ENCODE data around the gene SPDYE2.
"Not testable (repeated sequence)": the region's sequence is repeated elsewhere in the genome, so short reads cannot be mapped to it uniquely, and the experiment has no call there.

SPDYE2 gene

DNA sequence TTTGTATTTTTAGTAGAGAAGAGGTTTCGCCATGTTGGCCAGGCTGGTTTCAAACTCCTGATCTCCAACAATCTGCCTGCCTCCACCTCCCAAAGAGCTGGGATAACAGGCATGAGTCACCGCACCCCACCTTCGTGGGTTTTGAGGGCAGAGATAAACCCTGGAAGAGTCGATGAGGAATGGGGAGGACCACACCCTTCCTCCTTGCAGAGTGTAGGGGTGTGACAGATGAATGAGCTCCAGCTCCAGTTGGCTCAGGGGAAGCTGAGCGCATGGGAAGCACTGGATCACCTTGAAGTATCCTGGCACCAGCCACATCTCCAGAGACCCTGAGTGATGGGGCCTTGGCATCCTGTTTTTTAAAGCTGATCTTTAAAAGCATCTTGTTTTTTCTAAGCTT, 32.5 kb downstream of the SPDYE2 start:
- H3K4me3 ChIP-seq (ENCODE audit: low read depth in 1 of 2, low read length in 2 of 2); H3K4me1 ChIP-seq (ENCODE audit: control insufficient read depth in 1 of 2, insufficient read depth in 2 of 2, low read length in 2 of 2); H3K9me3 ChIP-seq (ENCODE audit: control insufficient read depth in 1 of 2, low read length in 2 of 2); H3K27ac ChIP-seq (ENCODE audit: low read length); H3K36me3 ChIP-seq (ENCODE audit: control insufficient read depth in 1 of 2, insufficient read depth in 2 of 2, low read length in 2 of 2); H3K27me3 ChIP-seq (ENCODE audit: low read depth, low read length): not testable (repeated sequence)

DNA sequence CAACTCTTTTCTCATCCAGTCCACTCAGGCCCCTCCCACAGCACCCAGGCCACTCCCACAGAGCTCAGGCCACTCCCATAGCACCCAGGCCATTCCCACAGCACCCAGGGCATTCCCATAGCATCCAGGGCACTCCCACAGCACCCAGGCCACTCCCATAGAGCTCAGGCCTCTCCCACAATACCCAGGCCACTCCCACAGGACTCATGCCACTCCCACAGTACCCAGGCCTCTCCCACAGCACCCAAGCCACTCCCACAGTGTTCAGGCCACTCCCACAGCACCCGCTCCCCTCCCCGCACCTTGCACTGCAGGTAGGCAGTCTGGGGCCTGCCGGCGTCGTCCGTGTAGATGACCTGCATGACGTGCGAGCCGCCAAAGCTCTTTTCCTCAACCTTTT, 38.8 kb downstream of the SPDYE2 start:
- H3K36me3 ChIP-seq (ENCODE audit: control insufficient read depth in 1 of 2, insufficient read depth in 2 of 2, low read length in 2 of 2); H3K27me3 ChIP-seq (ENCODE audit: low read depth, low read length); H3K4me1 ChIP-seq (ENCODE audit: control insufficient read depth in 1 of 2, insufficient read depth in 2 of 2, low read length in 2 of 2); H3K9me3 ChIP-seq (ENCODE audit: control insufficient read depth in 1 of 2, low read length in 2 of 2); H3K27ac ChIP-seq (ENCODE audit: low read length); H3K4me3 ChIP-seq (ENCODE audit: low read depth in 1 of 2, low read length in 2 of 2): not testable (repeated sequence)

DNA sequence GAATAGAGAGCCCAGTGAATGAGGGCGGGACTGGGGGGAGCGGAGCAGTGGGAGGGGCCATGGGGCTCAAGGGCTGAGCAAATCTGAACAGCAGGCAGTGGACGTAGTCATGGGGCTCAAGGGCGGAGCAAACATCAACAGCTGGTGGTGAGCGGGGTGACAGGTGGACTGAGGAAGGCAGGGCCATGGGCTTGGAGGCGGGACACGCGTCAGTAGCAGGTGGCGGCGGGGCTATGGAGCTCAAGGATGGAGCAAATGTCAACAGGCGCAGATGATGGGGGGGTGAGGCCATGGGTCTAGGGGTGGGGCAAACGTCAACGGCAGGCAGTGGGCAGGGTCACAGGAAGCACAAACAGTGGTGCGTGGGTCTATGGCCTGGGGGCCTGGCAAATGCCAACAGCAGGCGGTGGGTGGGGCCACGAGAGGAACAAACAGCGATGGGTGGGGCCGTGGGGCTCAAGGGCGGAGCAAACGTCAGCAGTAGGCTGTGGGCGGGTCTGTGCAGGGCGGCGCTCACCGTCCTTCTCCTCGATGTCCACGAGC, 41.5 kb downstream of the SPDYE2 start:
- not testable (repeated sequence) for H3K9me3 ChIP-seq (ENCODE audit: control insufficient read depth in 1 of 2, low read length in 2 of 2); H3K4me3 ChIP-seq (ENCODE audit: low read depth in 1 of 2, low read length in 2 of 2); H3K27me3 ChIP-seq (ENCODE audit: low read depth, low read length); H3K27ac ChIP-seq (ENCODE audit: low read length); H3K36me3 ChIP-seq (ENCODE audit: control insufficient read depth in 1 of 2, insufficient read depth in 2 of 2, low read length in 2 of 2); H3K4me1 ChIP-seq (ENCODE audit: control insufficient read depth in 1 of 2, insufficient read depth in 2 of 2, low read length in 2 of 2)

DNA sequence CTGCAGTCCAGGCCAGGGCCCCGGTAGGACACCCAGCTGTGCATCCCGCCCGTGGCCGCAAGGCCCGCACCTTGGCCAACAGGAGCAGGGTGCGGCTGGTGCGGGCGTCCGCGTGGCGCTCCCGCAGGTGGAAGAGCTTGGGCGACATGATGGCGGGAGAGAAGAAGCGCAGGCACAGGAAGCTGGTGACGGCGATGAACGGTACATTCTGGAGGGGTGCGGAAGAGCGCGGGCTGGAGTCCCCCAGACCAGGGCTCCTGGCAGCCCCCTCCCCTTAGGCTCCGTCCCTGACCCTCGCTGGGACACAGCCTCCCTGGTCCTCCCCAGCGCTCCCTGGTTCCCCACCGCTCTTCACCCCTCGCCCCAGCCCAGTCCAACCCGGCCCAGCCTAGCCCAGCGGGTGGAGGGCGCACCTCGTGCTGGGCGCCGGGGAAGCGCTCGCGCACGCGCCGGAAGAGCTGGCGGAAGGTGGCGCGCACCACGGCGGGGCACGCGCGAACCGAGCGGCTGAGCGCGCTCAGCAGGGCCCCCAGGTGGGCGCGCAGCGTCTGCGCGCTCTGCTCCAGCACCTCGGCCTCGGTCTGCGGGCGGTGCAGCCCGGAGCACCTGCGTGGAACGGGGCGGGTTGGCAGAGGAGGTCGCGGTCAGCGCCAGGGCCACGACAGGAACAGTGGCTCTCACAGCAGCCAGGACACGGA, 42.8 kb downstream of the SPDYE2 start:
- H3K4me3 ChIP-seq (ENCODE audit: low read depth in 1 of 2, low read length in 2 of 2); H3K4me1 ChIP-seq (ENCODE audit: control insufficient read depth in 1 of 2, insufficient read depth in 2 of 2, low read length in 2 of 2); H3K9me3 ChIP-seq (ENCODE audit: control insufficient read depth in 1 of 2, low read length in 2 of 2); H3K27me3 ChIP-seq (ENCODE audit: low read depth, low read length); H3K27ac ChIP-seq (ENCODE audit: low read length); H3K36me3 ChIP-seq (ENCODE audit: control insufficient read depth in 1 of 2, insufficient read depth in 2 of 2, low read length in 2 of 2): not testable (repeated sequence)

DNA sequence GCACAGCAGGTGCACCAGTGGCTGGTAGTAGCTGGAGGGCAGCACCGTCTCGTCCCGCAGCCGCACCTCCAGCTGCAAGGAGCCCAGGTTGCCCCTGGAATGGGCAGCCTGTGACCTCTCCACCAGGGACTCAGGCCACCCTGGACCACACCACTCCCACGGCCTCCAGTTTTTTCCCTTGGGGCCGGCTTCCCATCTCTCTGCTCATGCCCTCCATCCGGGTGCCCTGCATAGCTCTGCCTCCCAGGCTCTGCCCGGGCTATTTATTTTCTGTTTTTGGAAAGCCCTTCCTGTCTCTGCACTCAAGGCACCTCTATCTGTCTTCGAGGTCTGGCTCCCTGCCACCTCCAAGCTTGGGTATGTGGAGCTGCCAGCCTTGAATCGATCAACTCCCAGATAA, 45.0 kb downstream of the SPDYE2 start:
- H3K36me3 ChIP-seq (ENCODE audit: control insufficient read depth in 1 of 2, insufficient read depth in 2 of 2, low read length in 2 of 2); H3K27me3 ChIP-seq (ENCODE audit: low read depth, low read length); H3K9me3 ChIP-seq (ENCODE audit: control insufficient read depth in 1 of 2, low read length in 2 of 2); H3K27ac ChIP-seq (ENCODE audit: low read length); H3K4me3 ChIP-seq (ENCODE audit: low read depth in 1 of 2, low read length in 2 of 2); H3K4me1 ChIP-seq (ENCODE audit: control insufficient read depth in 1 of 2, insufficient read depth in 2 of 2, low read length in 2 of 2): not testable (repeated sequence)

DNA sequence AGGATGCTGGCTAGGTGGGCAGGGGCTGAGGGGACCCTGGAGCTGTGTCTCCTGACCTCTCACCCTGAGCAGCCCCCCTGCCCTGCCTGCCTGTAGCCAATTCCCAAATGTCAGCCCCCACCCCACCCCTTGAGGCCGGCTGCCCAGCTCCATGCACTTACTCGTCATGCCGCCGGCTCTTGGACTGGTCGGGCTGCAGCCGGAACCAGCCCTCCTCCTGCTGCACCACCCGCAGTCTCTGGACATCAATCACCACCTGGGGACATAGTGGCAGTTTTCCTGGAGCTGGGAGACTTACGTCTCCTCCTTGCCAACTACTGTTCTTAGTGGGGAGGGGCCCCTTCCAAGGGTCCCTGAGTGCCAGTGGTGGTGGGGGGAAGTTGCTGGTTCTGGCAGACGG, 48.7 kb downstream of the SPDYE2 start:
- not testable (repeated sequence) for H3K4me3 ChIP-seq (ENCODE audit: low read depth in 1 of 2, low read length in 2 of 2); H3K4me1 ChIP-seq (ENCODE audit: control insufficient read depth in 1 of 2, insufficient read depth in 2 of 2, low read length in 2 of 2); H3K27me3 ChIP-seq (ENCODE audit: low read depth, low read length); H3K36me3 ChIP-seq (ENCODE audit: control insufficient read depth in 1 of 2, insufficient read depth in 2 of 2, low read length in 2 of 2); H3K27ac ChIP-seq (ENCODE audit: low read length); H3K9me3 ChIP-seq (ENCODE audit: control insufficient read depth in 1 of 2, low read length in 2 of 2)

DNA sequence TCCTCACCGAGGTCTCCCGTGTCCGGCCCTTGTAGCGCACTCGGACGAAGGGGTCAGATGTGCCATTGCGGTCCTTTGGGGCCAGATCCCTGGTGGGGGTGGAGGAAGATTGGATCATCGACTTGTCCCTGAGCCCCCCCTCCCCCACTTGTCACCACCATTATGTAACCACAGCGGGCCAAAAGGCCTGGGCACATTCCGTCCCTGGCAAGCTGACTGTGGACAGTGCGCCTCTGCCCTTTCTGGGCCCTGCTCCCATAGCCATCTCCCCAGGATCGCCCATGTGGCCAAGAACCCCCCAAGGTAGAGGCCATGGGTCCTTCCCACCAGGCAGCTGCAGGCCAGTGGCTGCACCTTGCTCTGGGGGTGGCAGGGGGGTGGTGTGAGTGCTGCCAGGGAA, 51.3 kb downstream of the SPDYE2 start:
- H3K27ac ChIP-seq (ENCODE audit: low read length); H3K36me3 ChIP-seq (ENCODE audit: control insufficient read depth in 1 of 2, insufficient read depth in 2 of 2, low read length in 2 of 2); H3K9me3 ChIP-seq (ENCODE audit: control insufficient read depth in 1 of 2, low read length in 2 of 2); H3K4me3 ChIP-seq (ENCODE audit: low read depth in 1 of 2, low read length in 2 of 2); H3K4me1 ChIP-seq (ENCODE audit: control insufficient read depth in 1 of 2, insufficient read depth in 2 of 2, low read length in 2 of 2); H3K27me3 ChIP-seq (ENCODE audit: low read depth, low read length): not testable (repeated sequence)

DNA sequence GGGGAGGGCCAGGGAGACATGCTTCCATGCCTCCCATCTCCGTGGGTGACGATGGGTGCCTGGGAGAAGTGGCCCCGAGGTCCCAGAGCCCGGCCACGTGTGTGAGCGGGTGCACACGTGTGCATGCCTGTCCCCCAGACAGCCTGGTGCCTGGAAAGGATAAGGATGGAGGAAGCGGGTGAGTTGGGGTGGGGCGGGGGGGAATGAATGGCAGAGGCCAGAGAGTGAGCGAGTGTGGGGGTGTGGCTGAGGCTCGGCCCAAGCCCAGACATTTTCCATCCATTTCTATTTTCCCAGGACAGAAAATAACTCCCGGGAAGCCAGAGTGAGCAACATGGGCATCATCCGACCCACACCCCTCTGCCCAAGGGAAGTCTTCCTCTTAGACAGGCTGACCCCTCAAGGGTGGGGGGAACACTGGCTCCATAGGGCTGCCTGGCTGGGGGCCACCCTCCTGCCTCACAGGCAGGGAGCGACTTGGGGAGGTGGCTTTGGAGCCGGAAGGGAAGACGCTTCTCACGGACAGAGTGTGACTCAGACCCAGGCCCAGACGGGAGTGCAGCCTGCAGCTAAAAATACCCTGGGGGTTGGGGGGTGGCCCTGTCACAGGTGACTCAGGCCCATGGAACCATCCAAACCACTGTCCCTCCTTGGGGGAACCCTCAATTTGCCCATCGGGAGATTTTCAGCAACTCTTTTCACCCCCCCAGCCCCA, 53.6 kb downstream of the SPDYE2 start:
- H3K9me3 ChIP-seq (ENCODE audit: control insufficient read depth in 1 of 2, low read length in 2 of 2): not testable (repeated sequence)

DNA sequence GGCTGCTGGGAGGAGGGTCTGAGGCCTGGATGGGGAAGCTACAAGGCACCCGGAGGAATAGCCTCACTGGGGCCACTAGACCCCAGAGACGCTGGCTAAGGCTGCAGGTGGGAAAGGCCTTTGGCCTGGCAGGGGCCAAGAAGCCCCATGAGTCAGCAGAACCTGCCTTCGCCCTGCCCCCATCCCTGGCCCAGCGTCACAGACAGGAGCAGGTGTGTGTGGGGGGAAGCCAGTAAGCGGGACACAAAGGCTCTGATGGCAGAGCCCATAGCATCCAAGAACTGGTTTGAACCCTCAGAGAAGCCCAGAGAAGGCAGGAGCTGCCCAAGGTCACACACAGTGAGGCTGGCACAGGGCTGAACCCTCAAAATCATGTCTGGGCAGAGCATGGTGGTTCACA, 55.8 kb downstream of the SPDYE2 start:
- H3K4me1 ChIP-seq (ENCODE audit: control insufficient read depth in 1 of 2, insufficient read depth in 2 of 2, low read length in 2 of 2); H3K27me3 ChIP-seq (ENCODE audit: low read depth, low read length); H3K27ac ChIP-seq (ENCODE audit: low read length); H3K36me3 ChIP-seq (ENCODE audit: control insufficient read depth in 1 of 2, insufficient read depth in 2 of 2, low read length in 2 of 2); H3K4me3 ChIP-seq (ENCODE audit: low read depth in 1 of 2, low read length in 2 of 2); H3K9me3 ChIP-seq (ENCODE audit: control insufficient read depth in 1 of 2, low read length in 2 of 2): not testable (repeated sequence)

More for the DNA sequence above, 53.6 kb downstream of the SPDYE2 start:
- not testable (repeated sequence) for H3K27ac ChIP-seq (ENCODE audit: low read length); H3K36me3 ChIP-seq (ENCODE audit: control insufficient read depth in 1 of 2, insufficient read depth in 2 of 2, low read length in 2 of 2); H3K4me3 ChIP-seq (ENCODE audit: low read depth in 1 of 2, low read length in 2 of 2); H3K27me3 ChIP-seq (ENCODE audit: low read depth, low read length); H3K4me1 ChIP-seq (ENCODE audit: control insufficient read depth in 1 of 2, insufficient read depth in 2 of 2, low read length in 2 of 2)

DNA sequence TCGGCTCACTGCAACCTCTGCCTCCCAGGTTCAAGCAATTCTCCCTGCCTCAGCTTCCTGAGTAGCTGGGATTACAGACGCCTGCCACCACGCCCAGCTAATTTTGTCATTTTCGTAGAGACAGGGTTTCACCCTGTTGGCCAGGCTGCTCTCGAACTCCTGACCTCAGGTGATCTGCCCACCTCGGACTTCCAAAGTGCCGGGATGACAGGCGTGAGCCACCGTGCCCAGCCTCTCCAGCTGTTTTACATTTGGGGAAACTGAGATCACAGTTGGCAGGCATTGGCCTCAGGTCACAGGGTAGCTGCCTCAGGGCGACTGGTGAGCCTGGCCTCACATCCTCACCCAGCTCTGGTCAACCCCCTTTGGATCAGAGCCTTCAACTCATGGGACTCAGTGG, 58.7 kb downstream of the SPDYE2 start:
- not testable (repeated sequence) for H3K27me3 ChIP-seq (ENCODE audit: low read depth, low read length); H3K9me3 ChIP-seq (ENCODE audit: control insufficient read depth in 1 of 2, low read length in 2 of 2); H3K27ac ChIP-seq (ENCODE audit: low read length); H3K36me3 ChIP-seq (ENCODE audit: control insufficient read depth in 1 of 2, insufficient read depth in 2 of 2, low read length in 2 of 2); H3K4me3 ChIP-seq (ENCODE audit: low read depth in 1 of 2, low read length in 2 of 2); H3K4me1 ChIP-seq (ENCODE audit: control insufficient read depth in 1 of 2, insufficient read depth in 2 of 2, low read length in 2 of 2)

DNA sequence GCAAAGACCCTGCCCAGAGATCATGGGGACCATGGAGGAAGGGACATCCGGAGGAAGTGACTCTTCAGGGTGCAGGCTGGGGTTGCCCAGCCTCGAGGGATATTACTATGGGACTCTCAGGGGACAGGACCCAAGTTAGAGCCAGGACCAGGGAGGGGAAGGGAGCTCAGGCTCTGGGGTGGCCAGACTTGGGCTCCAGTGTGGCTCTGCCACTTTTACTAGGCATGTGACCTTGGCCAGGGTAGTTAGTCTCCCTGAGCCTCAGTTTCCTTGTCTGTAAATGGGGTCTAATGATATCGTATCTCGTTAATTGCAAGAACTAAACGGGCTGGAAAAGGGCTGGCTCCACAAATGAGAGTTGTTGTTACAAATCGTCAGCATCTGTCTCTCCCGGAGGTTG, 59.4 kb downstream of the SPDYE2 start:
- not testable (repeated sequence) for H3K4me1 ChIP-seq (ENCODE audit: control insufficient read depth in 1 of 2, insufficient read depth in 2 of 2, low read length in 2 of 2); H3K27me3 ChIP-seq (ENCODE audit: low read depth, low read length); H3K36me3 ChIP-seq (ENCODE audit: control insufficient read depth in 1 of 2, insufficient read depth in 2 of 2, low read length in 2 of 2); H3K4me3 ChIP-seq (ENCODE audit: low read depth in 1 of 2, low read length in 2 of 2); H3K9me3 ChIP-seq (ENCODE audit: control insufficient read depth in 1 of 2, low read length in 2 of 2); H3K27ac ChIP-seq (ENCODE audit: low read length)

All from muscle layer of duodenum (tissue), 2 donors.